ENCODE results near the gene MARVELD1.

- TF ChIP-seq CTCF (conservative IDR thresholded peaks at IDR 0.05; ENCODE audit: low read depth, low read length): no peak
- TF ChIP-seq EZH2 (IDR thresholded peaks at IDR 0.05; ENCODE audit: borderline replicate concordance, low read depth, low read length, poor library complexity, severe bottlenecking): no peak
Observed at GRCh38 chr10:97689559-97690020, 23.9 kb upstream of the MARVELD1 start.

Data from A673 (cell line).